Stimulated activated CD8-positive, alpha-beta memory T cell treated with anti-CD3 and anti-CD28 coated beads, Interleukin-2, amount 100 ng/mL, for 1 hour (primary cell): Measurements from ENCODE around the gene HOXB5.
A peak's percentile ranks its signal among the peaks of the same experiment; 100 is the strongest.

Experiments used
- DNase-seq, 2 donors: peaks; one replicate each; pipeline ENCODE4 v3.0.0-alpha.2; 2020; ENCODE audit warnings: low read depth in 2 of 2

Gene HOXB5

GRCh38 chr17:48629411-48629759, 35.8 kb upstream of the HOXB5 start:
- no peak for DNase-seq

- DNase-seq = no peak
Observed at GRCh38 chr17:48628649-48629410, 35.3 kb upstream of the HOXB5 start.

GRCh38 chr17:48627623-48628521, 34.3 kb upstream of the HOXB5 start:
- no peak for DNase-seq

GRCh38 chr17:48627118-48627597, 33.6 kb upstream of the HOXB5 start:
- no peak for DNase-seq

- DNase-seq = no peak
Observed at GRCh38 chr17:48626245-48627117, 32.9 kb upstream of the HOXB5 start, which contains the start of gene HOXB9. Gene HOXB9 (minus strand): TSS chr17:48626358. CDS start chr17:48626269, 89 bp downstream.

GRCh38 chr17:48625495-48626244, 32.1 kb upstream of the HOXB5 start:
- DNase-seq = no peak

- DNase-seq = no peak
Observed at GRCh38 chr17:48624544-48625494, 31.2 kb upstream of the HOXB5 start.

- no peak for DNase-seq
Observed at GRCh38 chr17:48624118-48624517, 30.5 kb upstream of the HOXB5 start.

- no peak for DNase-seq
Observed at GRCh38 chr17:48623583-48623982, 30.0 kb upstream of the HOXB5 start.

GRCh38 chr17:48622857-48623256, 29.3 kb upstream of the HOXB5 start:
- no peak for DNase-seq

- no peak for DNase-seq
Observed at GRCh38 chr17:48621410-48622392, 28.1 kb upstream of the HOXB5 start.

GRCh38 chr17:48620461-48621139, 27.0 kb upstream of the HOXB5 start:
- no peak for DNase-seq

GRCh38 chr17:48619826-48620449, 26.4 kb upstream of the HOXB5 start:
- no peak for DNase-seq

GRCh38 chr17:48618256-48618896, 24.8 kb upstream of the HOXB5 start:
- peak; percentile 64 to 68 for DNase-seq

GRCh38 chr17:48617471-48618255, 24.1 kb upstream of the HOXB5 start:
- DNase-seq = no peak
